Peyer's patch (tissue), 4 donors: ENCODE results near the gene HEY2. TPM values are rescaled to one million over a fixed set of nuclear protein-coding genes. Genes with fewer than 3 reads are reported as not detected.

Experiments
- DNase-seq, 3 donors: peaks; one replicate each; pipeline ENCODE4 v3.0.0-alpha.2; 2017 to 2019
- H3K27ac ChIP-seq, 4 donors: fragments of 200-600 bp; sonication (generic); one replicate each; pipeline ENCODE4 v1.5.1; 2016 to 2019
- H3K27me3 ChIP-seq, 2 donors: fragments of 200-600 bp; sonication (generic); one replicate each; pipeline ENCODE4 v1.5.1; 2019
- H3K36me3 ChIP-seq, 3 donors: fragments of 200-600 bp; sonication (generic); one replicate each; pipeline ENCODE4 v1.5.1; 2016 to 2019
- H3K4me1 ChIP-seq, 4 donors: fragments of 200-600 bp; sonication (generic); one replicate each; pipeline ENCODE4 v1.5.1; 2016 to 2019
- H3K4me3 ChIP-seq, 4 donors: fragments of 200-600 bp; sonication (generic); 1 replicate in 3 of 4; 2 replicates in 1 of 4; pipeline ENCODE4 v1.5.1; 2016 to 2019; ENCODE audit warnings: mild to moderate bottlenecking in 1 of 4
- H3K9me3 ChIP-seq, 4 donors: fragments of 200-600 bp; sonication (generic); one replicate each; pipeline ENCODE4 v1.5.1; 2016 to 2019; ENCODE audit warnings: mild to moderate bottlenecking in 1 of 4
- POLR2A ChIP-seq, 2 donors: fragments of 450-650 bp; IDR thresholded peaks; one replicate each; pipeline ENCODE4 v1.5.1; 2017; ENCODE audit warnings: antibody characterized with exemption in 2 of 2, mild to moderate bottlenecking in 2 of 2, moderate library complexity in 2 of 2
- total RNA-seq, 4 donors: library from RNA; depleted of rRNA; stranded (reverse); fragments of >200 nt; gene quantifications; one replicate each; pipeline ENCODE4 v1.1.0, GENCODE V29; 2016
- TF ChIP-seq, protein P1 (sequence below), 6 experiments: fragments of 450-650 bp in 4 of 6; fragments of 200-600 bp in 2 of 6; sonication (generic) in 1 of 6; IDR thresholded peaks; one replicate each; pipeline ENCODE4 v1.5.1; 2017 to 2019; ENCODE audit warnings: antibody characterized with exemption in 6 of 6, mild to moderate bottlenecking in 3 of 6, moderate library complexity in 1 of 6

Gene HEY2
- total RNA-seq, 4 donors from 2014 or later = 0.35 to 2.0 (median 0.40) TPM; not detected in 1

DNA sequence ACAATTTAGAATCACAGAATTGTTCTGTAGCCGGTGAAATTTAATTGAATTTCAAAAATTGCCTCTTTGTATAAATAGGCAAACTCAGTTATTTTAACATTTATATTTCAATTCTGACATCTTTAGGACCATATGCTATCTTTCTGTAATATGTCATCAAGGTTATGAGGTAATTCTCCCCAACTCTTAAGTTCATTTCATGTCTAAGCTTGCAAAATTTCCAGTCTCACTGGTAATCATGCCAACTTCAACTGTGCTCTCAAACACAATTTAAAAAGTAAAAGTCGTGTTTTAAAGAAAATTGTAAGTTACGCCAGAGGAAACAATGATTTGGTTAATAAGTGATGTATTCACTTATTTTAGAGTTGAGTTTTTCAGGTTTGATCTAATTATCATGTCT lies 42.7 kb downstream of the HEY2 start:
- Histone ChIP-seq H3K9me3 (no peaks in the 10 kb centered on the region), H3K4me3 (peak overlapping the region in 1 of 4 donors; percentile 87), H3K36me3 (no peaks in the 10 kb centered on the region), H3K27me3 (no peaks in the 10 kb centered on the region), H3K27ac (peak overlapping the region in 1 of 4 donors; percentile 98), H3K4me1 (peaks cover 0 to 14% (median 12%) of the 10 kb centered on the region in 4 donors)
- no peak for DNase-seq
- no peak for TF ChIP-seq POLR2A (IDR thresholded peaks at IDR 0.05)
- TF ChIP-seq, protein P1, sequence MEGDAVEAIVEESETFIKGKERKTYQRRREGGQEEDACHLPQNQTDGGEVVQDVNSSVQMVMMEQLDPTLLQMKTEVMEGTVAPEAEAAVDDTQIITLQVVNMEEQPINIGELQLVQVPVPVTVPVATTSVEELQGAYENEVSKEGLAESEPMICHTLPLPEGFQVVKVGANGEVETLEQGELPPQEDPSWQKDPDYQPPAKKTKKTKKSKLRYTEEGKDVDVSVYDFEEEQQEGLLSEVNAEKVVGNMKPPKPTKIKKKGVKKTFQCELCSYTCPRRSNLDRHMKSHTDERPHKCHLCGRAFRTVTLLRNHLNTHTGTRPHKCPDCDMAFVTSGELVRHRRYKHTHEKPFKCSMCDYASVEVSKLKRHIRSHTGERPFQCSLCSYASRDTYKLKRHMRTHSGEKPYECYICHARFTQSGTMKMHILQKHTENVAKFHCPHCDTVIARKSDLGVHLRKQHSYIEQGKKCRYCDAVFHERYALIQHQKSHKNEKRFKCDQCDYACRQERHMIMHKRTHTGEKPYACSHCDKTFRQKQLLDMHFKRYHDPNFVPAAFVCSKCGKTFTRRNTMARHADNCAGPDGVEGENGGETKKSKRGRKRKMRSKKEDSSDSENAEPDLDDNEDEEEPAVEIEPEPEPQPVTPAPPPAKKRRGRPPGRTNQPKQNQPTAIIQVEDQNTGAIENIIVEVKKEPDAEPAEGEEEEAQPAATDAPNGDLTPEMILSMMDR (IDR thresholded peaks at IDR 0.05) = no peak

DNA sequence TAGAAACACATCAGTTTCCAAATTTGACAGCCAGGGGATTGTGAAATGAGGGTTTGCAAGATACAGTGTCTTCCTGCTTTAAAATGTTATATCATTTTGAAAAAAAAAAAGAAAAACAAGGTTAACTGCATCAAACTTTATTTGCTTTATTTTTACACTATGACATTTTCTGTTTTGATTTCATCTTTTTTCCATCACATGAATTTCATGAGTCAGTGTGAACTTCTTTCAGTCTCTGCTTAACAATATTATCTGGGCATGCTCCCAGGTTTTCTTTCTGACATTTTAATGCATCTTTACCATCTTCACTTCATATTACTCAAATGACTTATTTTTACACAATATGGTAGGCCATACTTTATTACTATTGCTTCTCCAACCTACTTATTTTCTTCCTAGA lies 43.2 kb downstream of the HEY2 start:
- no peak for DNase-seq
- Histone ChIP-seq H3K9me3 (no peaks in the 10 kb centered on the region), H3K4me1 (peaks cover 0 to 14% (median 12%) of the 10 kb centered on the region in 4 donors), H3K27me3 (no peaks in the 10 kb centered on the region), H3K4me3 (peak overlapping the region in 1 of 4 donors; percentile 87), H3K27ac (no peak overlapping the region), H3K36me3 (no peaks in the 10 kb centered on the region)
- TF ChIP-seq, protein P1 (IDR thresholded peaks at IDR 0.05) = no peak
- TF ChIP-seq POLR2A (IDR thresholded peaks at IDR 0.05) = no peak

DNA sequence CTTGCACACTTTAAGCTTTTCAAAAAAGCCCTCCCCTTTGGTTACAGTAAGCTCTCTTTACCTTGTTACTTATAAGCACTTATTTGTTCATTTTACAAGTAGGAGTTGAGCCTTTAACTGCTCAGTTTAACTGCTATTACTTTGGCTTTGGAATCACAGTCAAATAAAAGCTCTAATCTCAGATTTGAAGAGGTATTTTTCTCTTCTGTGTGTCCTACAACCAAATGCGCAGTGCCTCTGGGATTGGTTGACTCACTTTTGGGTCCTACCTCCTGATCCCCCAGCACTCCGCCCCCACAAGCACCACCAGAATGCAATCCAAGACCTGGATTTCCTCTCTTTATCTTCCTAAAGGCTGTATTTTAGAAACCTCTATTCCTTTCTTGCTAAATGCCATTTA lies 43.8 kb downstream of the HEY2 start:
- peaks cover 0 to 14% (median 12%) of the 10 kb centered on the region in 4 donors for H3K4me1 ChIP-seq
- no peak for TF ChIP-seq POLR2A (IDR thresholded peaks at IDR 0.05)
- TF ChIP-seq, protein P1 (IDR thresholded peaks at IDR 0.05) = no peak
- no peak overlapping the region for H3K27ac ChIP-seq

DNA sequence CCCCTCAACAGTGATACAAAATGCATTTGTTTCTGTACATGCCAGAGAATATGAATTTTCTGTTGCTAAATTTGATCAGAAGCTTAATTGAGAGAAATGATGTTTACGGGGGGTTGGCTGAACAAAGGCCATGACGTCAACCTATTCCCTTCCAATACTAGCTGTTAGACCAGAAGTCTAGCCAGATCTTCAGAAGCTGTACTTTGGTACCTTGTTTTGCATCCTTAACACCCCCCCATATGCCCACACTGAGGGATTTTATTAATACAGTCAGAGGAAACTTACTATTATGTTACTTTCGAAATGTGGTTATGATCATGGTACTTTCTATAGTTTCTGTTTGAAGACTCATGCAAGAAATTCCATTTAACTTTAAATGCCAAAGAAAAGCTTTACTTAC lies 44.4 kb downstream of the HEY2 start:
- H3K4me3 ChIP-seq = no peak overlapping the region
- no peak for TF ChIP-seq POLR2A (IDR thresholded peaks at IDR 0.05)
- TF ChIP-seq, protein P1 (IDR thresholded peaks at IDR 0.05) = no peak
- no peak overlapping the region for H3K27ac ChIP-seq
- no peaks in the 10 kb centered on the region for H3K27me3 ChIP-seq
- no peaks in the 10 kb centered on the region for H3K36me3 ChIP-seq
- peaks cover 0 to 13% (median 11%) of the 10 kb centered on the region in 4 donors for H3K4me1 ChIP-seq
- no peak for DNase-seq
- no peaks in the 10 kb centered on the region for H3K9me3 ChIP-seq

More for the DNA sequence above, 43.8 kb downstream of the HEY2 start:
- Histone ChIP-seq H3K36me3 (no peaks in the 10 kb centered on the region), H3K27me3 (no peaks in the 10 kb centered on the region), H3K4me3 (no peak overlapping the region), H3K9me3 (no peaks in the 10 kb centered on the region)
- DNase-seq = no peak

DNA sequence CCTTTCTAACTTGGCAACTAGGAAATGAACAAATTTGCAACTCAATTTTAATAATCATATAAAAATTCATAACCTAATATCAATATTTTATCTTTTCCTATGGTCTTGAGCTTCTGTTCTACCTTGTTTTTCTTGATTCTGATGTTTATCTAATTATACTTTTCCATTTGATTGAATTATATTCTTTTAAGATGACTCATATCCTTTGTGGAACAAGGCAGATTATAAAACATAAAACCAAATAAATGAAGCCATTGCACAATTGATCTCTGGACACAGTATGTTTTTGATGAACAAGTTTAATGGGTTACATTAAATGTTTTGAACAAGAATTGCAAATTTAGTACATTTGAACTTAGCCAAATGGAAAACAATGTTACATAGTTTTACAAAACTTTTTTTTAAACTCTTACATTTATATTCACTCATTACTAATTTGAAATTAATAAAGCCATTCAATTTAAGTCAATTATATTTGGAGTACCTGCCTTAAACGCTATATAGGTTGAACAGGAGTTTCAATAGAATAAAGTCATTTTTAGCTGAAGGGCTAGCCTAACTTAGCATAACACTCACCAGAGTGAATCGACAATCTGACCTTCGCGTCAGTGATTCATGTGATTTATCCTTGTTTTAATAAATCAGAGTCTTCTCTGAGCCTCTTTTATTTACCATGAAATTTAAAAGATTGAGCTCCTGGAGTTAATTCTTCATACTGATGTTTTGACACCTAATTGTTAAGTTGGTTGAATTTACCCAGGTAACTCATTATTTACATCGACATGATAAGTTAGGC lies 45.1 kb downstream of the HEY2 start:
- H3K9me3 ChIP-seq = no peaks in the 10 kb centered on the region
- DNase-seq = no peak
- TF ChIP-seq POLR2A (IDR thresholded peaks at IDR 0.05) = no peak
- TF ChIP-seq, protein P1 (IDR thresholded peaks at IDR 0.05) = no peak
- H3K4me1 ChIP-seq = peaks cover 0 to 10% (median 6%) of the 10 kb centered on the region in 4 donors
- H3K27ac ChIP-seq = no peak overlapping the region
- H3K4me3 ChIP-seq = no peak overlapping the region
- no peaks in the 10 kb centered on the region for H3K27me3 ChIP-seq
- no peaks in the 10 kb centered on the region for H3K36me3 ChIP-seq
